Ishikawa (cell line): ENCODE measurements around the gene OGFR.

Experiments used
- CEBPB ChIP-seq: IDR thresholded peaks from 2 replicates; pipeline ENCODE4 v1.6.1; 2012
- CREB1 ChIP-seq: IDR thresholded peaks from 2 replicates; pipeline ENCODE4 v1.6.1; 2012; ENCODE audit warnings: low read depth
- EGR1 ChIP-seq: IDR thresholded peaks from 2 replicates; pipeline ENCODE4 v1.6.1; 2012
- EP300 ChIP-seq: IDR thresholded peaks from 2 replicates; pipeline ENCODE4 v1.6.1; 2012; ENCODE audit warnings: borderline replicate concordance
- FOXM1 ChIP-seq: IDR thresholded peaks from 2 replicates; pipeline ENCODE4 v1.6.1; 2012; ENCODE audit warnings: low read depth, borderline replicate concordance
- MAX ChIP-seq: IDR thresholded peaks from 2 replicates; pipeline ENCODE4 v1.6.1; 2012
- NFIC ChIP-seq: IDR thresholded peaks from 2 replicates; pipeline ENCODE4 v1.6.1; 2012
- RAD21 ChIP-seq: IDR thresholded peaks from 2 replicates; pipeline ENCODE4 v1.6.1; 2012; ENCODE audit warnings: low read depth
- REST ChIP-seq: IDR thresholded peaks from 2 replicates; pipeline ENCODE4 v1.6.1; 2012; ENCODE audit warnings: low read depth, mild to moderate bottlenecking
- TAF1 ChIP-seq: IDR thresholded peaks from 2 replicates; pipeline ENCODE4 v1.6.1; 2012; ENCODE audit warnings: low read depth, mild to moderate bottlenecking
- TCF12 ChIP-seq: IDR thresholded peaks from 2 replicates; pipeline ENCODE4 v1.6.1; 2012; ENCODE audit warnings: low read depth
- TEAD4 ChIP-seq: IDR thresholded peaks from 2 replicates; pipeline ENCODE4 v1.6.1; 2012
- USF1 ChIP-seq: IDR thresholded peaks from 2 replicates; pipeline ENCODE4 v1.6.1; 2012
- YY1 ChIP-seq: IDR thresholded peaks from 2 replicates; pipeline ENCODE4 v1.6.1; 2012; ENCODE audit warnings: low read depth
- ZBTB7A ChIP-seq: IDR thresholded peaks from 2 replicates; pipeline ENCODE4 v1.6.1; 2012; ENCODE audit warnings: low read depth

The OGFR gene

GRCh38 chr20:62828511-62829230 lies 24.0 kb downstream of the OGFR start:
- TF ChIP-seq TEAD4 (no peak), ZBTB7A (no peak), TAF1 (no peak), NFIC (no peak), EP300 (no peak), TCF12 (no peak), CEBPB (no peak), CREB1 (no peak), REST (no peak)

- TF ChIP-seq EGR1: no peak
- no peak for TF ChIP-seq TAF1
- no peak for TF ChIP-seq CEBPB
- no peak for TF ChIP-seq YY1
- no peak for TF ChIP-seq NFIC
- TF ChIP-seq TEAD4: no peak
- no peak for TF ChIP-seq FOXM1
- TF ChIP-seq USF1: no peak
These were observed 24.9 kb downstream of the OGFR start for GRCh38 chr20:62829231-62830230.

GRCh38 chr20:62830251-62830650 lies 25.6 kb downstream of the OGFR start:
- TF ChIP-seq TEAD4 (no peak), FOXM1 (no peak), EP300 (no peak), CREB1 (no peak), NFIC (no peak)

GRCh38 chr20:62830821-62831220 lies 26.2 kb downstream of the OGFR start:
- TF ChIP-seq USF1 (no peak), ZBTB7A (no peak)

GRCh38 chr20:62831361-62831788 lies 26.7 kb downstream of the OGFR start:
- no peak for TF ChIP-seq REST
- no peak for TF ChIP-seq ZBTB7A
- TF ChIP-seq MAX: no peak

GRCh38 chr20:62831854-62832211 lies 27.2 kb downstream of the OGFR start:
- TF ChIP-seq EP300 (no peak), USF1 (no peak), MAX (no peak), ZBTB7A (no peak), RAD21 (no peak), NFIC (no peak), YY1 (no peak), CEBPB (no peak), TAF1 (no peak), EGR1 (no peak), CREB1 (no peak), TEAD4 (no peak), FOXM1 (no peak), REST (no peak), TCF12 (no peak)
